HG03565 (cell line): ENCODE results near the gene SMIM38.

Source experiments
- ATAC-seq: cut with Tn5 transposase; IDR thresholded peaks from one replicate; pipeline ENCODE4 v1.9.1; 2021; ENCODE audit warnings: mild to moderate bottlenecking, moderate library complexity; ENCODE audit not compliant: unreplicated experiment

The SMIM38 gene

DNA sequence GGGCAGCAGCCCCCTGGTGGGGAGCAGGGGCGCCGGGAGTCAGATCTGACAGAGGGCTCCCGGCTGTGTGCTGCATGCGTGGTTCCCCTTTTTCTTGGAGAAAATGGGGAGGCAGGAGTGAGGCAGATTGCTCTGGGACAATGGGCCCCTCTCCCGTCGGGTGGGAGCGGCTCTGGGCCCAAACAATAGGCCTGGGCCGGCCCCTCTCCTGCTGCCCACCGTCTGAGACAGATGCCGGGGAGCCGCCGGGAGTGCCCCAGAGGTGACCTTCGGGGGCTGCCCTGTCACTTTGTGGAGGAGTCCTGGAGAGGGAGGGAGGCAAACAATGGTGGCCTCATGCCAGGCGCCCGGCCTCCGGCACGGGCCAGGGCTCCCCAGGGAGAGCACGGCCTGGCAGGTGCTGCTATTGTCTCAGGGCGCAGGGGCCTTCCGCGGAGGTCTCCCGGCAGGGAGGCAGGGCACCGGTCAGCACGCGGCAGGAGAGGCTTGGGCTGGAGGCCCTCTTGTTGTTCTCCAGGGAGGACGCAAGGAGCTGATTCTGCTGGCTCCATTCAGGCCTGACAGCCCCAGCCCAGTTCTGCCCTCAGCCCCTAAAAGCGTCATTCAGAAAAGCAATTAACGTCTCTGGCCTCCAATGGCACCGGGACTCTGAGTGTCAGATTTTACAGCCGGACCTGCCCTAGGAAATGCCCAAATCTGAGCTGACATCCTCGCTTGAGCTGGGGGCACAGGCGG, 44.8 kb downstream of the SMIM38 start:
- no peak for ATAC-seq

DNA sequence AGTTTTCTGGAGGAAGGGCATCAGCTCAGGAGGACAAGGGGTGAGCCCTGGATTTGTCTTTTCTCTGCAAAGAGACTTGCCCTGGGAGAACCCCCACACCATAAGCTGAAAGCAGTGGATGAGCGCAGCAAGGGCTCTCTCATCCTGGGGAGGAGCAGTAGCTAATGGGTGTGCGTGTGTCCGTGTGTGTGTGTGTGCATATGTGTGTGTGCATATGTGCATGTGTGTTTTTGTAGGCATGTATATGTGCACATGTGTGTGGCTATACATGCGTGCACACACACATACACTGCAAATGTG, 45.3 kb downstream of the SMIM38 start:
- no peak for ATAC-seq

DNA sequence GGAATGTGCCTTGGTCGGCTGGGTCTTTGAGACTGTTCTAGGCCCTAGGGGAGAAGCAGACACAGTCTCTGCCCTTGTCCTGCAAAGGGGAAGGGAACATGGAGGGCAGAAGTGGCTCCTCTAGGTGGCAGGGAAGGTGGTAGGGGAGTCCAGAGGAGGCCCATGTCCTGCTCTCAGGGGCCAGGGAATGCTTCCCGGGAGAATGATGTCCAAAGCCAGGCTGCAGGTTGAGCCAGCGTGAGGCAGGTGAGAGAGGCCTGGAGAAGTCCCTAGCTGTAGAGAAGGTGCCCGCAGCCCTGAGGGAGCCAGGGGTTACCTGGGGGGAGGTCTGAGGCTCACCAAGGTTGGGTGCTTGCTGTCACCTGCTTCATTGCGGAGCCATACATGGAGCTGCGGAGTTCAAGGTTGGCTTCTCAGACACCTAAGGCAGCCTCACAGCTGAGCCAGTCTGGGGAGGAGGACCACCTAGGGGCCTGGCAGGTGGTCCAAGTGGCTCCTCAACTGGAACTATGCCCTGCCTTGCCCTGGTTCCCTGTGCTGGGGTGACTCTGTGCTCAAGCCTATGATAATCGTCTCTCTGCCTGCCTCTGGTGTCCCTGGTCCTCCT, 46.1 kb downstream of the SMIM38 start:
- ATAC-seq = no peak

DNA sequence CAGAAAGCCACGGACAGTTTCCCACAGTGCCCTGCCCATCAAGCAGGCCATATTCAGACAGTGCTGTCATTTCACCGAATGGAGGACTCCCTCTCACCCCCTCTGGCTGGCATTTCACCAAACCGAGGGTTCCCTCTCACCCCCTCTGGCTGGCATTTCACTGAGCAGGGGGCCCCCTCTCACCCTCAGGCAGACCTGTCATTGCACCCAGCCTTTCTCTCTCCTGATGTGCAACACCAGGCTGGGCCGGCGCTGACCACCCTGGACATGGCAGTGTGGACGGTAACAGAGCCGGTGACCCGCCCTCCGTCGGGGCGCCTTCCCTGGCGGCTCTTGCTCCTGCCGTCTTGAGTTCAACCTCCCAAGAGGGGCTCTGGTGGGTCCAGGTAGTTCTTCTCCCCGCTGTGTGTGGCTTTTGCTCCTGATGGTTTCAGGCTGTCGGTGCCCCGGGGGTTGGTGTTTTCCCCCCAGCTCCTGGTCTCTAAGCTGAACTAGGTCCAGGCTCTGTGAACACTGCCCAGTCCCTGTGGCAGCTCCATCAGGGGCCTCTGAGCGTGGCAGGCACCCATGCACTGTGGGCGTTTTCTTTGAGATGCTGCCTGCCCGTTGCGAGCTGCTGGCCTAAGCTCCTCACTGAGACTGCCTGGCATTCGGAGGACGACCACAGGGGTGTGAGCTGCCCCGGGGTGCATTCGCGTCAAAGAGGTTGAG, 46.9 kb downstream of the SMIM38 start:
- ATAC-seq = no peak

DNA sequence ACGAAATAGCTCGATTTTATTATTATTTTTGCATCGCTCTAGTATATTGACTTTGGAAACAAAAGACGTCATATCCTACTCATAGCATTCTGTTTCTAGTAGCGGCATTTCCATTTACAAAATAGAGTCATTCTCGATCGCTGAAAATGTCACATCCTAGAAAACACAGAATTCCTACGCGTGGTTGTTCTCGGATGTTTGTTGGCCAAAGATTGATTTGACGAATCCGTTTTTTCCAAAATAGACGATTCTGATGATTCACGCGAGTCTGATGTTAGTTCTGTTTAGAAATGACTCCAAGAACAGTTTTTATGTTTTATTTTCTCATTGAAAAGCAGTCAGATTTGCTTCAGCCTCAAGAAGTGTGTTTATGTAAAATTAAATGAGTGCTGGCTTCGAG, 47.6 kb downstream of the SMIM38 start:
- no peak for ATAC-seq

DNA sequence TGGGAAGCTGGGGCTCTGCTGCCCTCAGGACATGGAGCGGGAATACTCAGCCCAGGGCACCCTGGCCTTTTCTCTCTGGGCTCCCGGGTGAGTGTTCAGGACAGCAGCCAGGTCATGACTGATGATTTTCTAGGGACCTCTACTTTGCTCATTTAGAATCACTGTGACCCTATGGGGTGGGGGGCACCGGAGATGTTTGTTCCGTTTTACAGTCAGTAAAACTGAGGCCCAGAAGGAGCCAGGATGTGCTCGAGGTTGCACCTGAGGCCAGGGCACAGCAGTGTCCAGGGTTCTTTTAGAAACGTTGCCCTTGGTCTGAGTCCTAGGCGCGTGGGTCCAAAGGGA, 48.1 kb downstream of the SMIM38 start:
- ATAC-seq = no peak

DNA sequence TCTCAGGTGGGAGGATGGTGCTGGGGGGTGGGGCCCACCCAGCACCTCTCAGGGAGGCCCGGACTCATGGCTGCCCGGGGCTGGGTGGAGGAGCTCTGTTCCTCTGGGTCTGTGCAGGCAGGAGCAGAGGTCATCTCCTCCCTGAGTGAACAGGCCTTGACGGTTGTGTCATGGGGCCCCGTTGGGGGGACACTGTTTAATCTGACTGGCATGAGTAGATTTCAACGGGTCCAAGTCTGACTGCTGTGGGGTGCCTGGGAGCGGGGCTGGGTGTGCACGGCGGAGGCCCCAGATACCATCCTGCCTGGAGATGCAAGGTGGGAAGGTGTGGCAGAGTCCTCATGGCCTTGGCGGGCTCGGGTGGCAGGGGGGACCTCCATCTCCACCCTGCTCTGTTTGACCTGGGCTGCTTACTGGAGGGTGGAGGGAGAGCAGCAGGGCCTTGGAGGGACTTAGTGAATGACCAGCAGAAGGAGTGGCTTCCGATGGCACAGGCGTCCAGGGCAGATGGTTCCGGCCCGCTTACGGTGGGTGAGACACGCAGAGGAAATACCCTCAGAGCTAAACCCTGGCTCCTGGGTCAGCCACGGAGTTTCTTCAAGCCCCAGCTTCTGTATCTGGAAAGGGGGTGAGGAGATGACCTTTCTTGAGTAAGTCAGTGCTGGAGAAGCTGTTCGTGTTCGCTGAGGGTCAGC, 48.7 kb downstream of the SMIM38 start:
- no peak for ATAC-seq

DNA sequence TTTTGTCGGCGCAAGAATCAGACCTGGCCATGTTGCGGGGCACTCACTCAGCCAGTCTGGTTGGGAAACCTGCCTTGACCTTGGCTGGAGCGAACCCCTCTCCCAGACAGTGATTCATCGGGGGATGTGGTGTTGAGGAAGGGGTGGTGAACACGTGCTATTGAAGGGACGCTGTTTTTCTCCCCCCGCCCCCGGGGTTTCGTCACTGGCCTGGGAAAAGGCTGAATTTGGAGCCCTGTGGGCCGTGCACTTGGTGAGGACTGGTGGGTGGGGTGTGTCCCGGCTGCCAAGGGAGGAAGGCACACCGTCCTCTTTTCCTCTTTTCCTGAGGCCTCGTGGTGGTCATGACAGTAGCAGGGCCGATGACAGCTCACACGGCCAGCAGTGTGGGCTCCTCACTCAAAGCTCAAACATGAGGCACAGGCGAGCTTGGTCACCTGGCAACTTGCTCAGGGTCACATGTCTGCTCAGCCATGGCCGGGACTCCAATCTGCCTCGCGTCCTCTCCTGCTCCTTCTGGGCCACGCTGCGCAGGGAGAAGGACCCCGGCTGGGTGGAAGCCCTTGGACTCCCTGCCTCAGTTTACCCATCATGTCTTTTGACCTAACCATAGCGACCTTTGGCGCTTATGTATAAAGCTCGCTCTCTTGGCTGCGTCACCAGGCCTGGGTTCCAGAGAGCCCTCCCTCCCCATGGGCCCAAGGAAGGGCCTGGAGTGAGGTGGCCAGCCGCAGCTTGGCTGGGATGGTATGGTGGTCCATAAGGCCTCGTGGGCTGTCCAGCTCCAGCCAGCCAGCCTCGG, 49.4 kb downstream of the SMIM38 start:
- no peak for ATAC-seq
